ENCODE results near the gene MICOS13. TPM values are rescaled to one million over a fixed set of nuclear protein-coding genes. Genes with fewer than 3 reads are reported as not detected.
A peak's percentile ranks its signal among the peaks of the same experiment; 100 is the strongest.
"Not testable (repeated sequence)": the region's sequence is repeated elsewhere in the genome, so short reads cannot be mapped to it uniquely, and the experiment has no call there.

The MICOS13 gene
- total RNA-seq, 1 donor from 2014 or later = 61.0 TPM

- Mint-ChIP-seq H3K4me1 (ENCODE audit: low read depth) (peaks cover 33% of the 10 kb centered on the region), H3K9me3 (ENCODE audit: low read depth) (no peaks in the 10 kb centered on the region), H3K27ac (ENCODE audit: unreplicated experiment) (peak overlapping the region; percentile 97), H3K36me3 (ENCODE audit: low read depth) (peaks cover 22% of the 10 kb centered on the region), H3K4me3 (ENCODE audit: unreplicated experiment) (peak overlapping the region; percentile 96), H3K27me3 (ENCODE audit: low read depth) (no peaks in the 10 kb centered on the region)
- DNase-seq (ENCODE audit: low spot score) = no peak
- TF ChIP-seq CTCF (IDR thresholded peaks at IDR 0.05) = no peak
These were observed 10.9 kb upstream of the MICOS13 start for GRCh38 chr19:5690955-5691821.

GRCh38 chr19:5690125-5690954 lies 10.0 kb upstream of the MICOS13 start, which contains the start of gene RPL36:
Gene RPL36 (plus strand): TSS chr19:5690295. CDS start chr19:5690508, 213 bp downstream.
- peak; percentile 92 for TF ChIP-seq CTCF (IDR thresholded peaks at IDR 0.05)
- Mint-ChIP-seq H3K4me3 (ENCODE audit: unreplicated experiment) (peak within 1 kb of the TSS; percentile 96), H3K9me3 (ENCODE audit: low read depth) (no peaks in the 10 kb centered on the region), H3K4me1 (ENCODE audit: low read depth) (peaks cover 33% of the 10 kb centered on the region), H3K36me3 (ENCODE audit: low read depth) (peaks cover 22% of the 10 kb centered on the region), H3K27ac (ENCODE audit: unreplicated experiment) (peak within 1 kb of the TSS; percentile 97), H3K27me3 (ENCODE audit: low read depth) (no peaks in the 10 kb centered on the region)
- DNase-seq (ENCODE audit: low spot score) = peak; percentile 99

- peak overlapping the region; percentile 31 for H3K4me3 Mint-ChIP-seq (ENCODE audit: unreplicated experiment)
- H3K9me3 Mint-ChIP-seq (ENCODE audit: low read depth) = not testable (repeated sequence)
These were observed 8.1 kb upstream of the MICOS13 start for GRCh38 chr19:5688262-5688881.

GRCh38 chr19:5687360-5688198 lies 7.3 kb upstream of the MICOS13 start:
- Mint-ChIP-seq H3K4me3 (ENCODE audit: unreplicated experiment) (peak overlapping the region; percentile 73), H3K4me1 (ENCODE audit: low read depth) (peaks cover 30% of the 10 kb centered on the region), H3K36me3 (ENCODE audit: low read depth) (peaks cover 10% of the 10 kb centered on the region), H3K27me3 (ENCODE audit: low read depth) (no peaks in the 10 kb centered on the region), H3K27ac (ENCODE audit: unreplicated experiment) (no peak overlapping the region), H3K9me3 (ENCODE audit: low read depth) (no peaks in the 10 kb centered on the region)
- DNase-seq (ENCODE audit: low spot score) = no peak
- peak; percentile 58 for TF ChIP-seq CTCF (IDR thresholded peaks at IDR 0.05)

More at GRCh38 chr19:5688262-5688881, 8.1 kb upstream of the MICOS13 start:
- peak overlapping the region; percentile 6 for H3K27ac Mint-ChIP-seq (ENCODE audit: unreplicated experiment)
- H3K4me1 Mint-ChIP-seq (ENCODE audit: low read depth) = peaks cover 33% of the 10 kb centered on the region
- H3K36me3 Mint-ChIP-seq (ENCODE audit: low read depth) = peaks cover 15% of the 10 kb centered on the region
- not testable (repeated sequence) for H3K27me3 Mint-ChIP-seq (ENCODE audit: low read depth); DNase-seq (ENCODE audit: low spot score)

GRCh38 chr19:5686647-5687359 lies 6.5 kb upstream of the MICOS13 start:
- peak overlapping the region; percentile 85 for H3K27ac Mint-ChIP-seq (ENCODE audit: unreplicated experiment)
- peak; percentile 99 for DNase-seq (ENCODE audit: low spot score)
- H3K36me3 Mint-ChIP-seq (ENCODE audit: low read depth) = peaks cover 5% of the 10 kb centered on the region
- no peaks in the 10 kb centered on the region for H3K9me3 Mint-ChIP-seq (ENCODE audit: low read depth)
- peak overlapping the region; percentile 73 for H3K4me3 Mint-ChIP-seq (ENCODE audit: unreplicated experiment)
- H3K4me1 Mint-ChIP-seq (ENCODE audit: low read depth) = peaks cover 29% of the 10 kb centered on the region
- peak; percentile 89 for TF ChIP-seq CTCF (IDR thresholded peaks at IDR 0.05)
- no peaks in the 10 kb centered on the region for H3K27me3 Mint-ChIP-seq (ENCODE audit: low read depth)

All from chondrocyte (in vitro differentiated cells).